ENCODE data around the gene OR8J3. TPM values are rescaled to one million over a fixed set of nuclear protein-coding genes. Genes with fewer than 3 reads are reported as not detected.

OR8J3 gene
- polyA plus RNA-seq, 1 of the 3 experiments (the other 2 are of a cell fraction), result not detected

DNA sequence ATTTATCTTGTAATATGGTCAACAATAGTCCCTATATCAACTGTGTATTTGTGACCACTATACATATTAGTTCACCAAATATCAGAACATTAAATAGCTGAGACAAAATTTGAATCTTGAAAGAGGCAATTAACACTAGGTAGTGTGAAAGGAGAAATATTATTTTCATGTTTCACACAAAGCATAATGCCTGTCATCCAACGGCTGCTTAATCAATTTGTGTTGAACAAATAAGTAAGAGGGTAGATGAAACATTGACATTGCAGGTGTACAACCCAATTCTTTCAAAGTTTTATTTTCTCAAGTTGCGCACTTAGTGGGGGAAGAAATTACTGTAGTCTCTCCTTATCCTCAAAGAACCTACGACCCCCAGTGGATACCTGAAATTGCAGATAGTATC, 50.3 kb downstream of the OR8J3 start:
- Histone ChIP-seq H3K4me2 (no peak overlapping the region), H3K79me2 (ENCODE audit: insufficient read depth) (no peaks in the 10 kb centered on the region), H3K4me1 (ENCODE audit: control insufficient read depth in 1 of 2, insufficient read depth in 2 of 2, low read depth in 1 of 2, low read length in 1 of 2) (no peaks in the 10 kb centered on the region), H3K4me3 (ENCODE audit: low read depth in 2 of 2, low read length in 1 of 2) (no peak overlapping the region; a peak in 1 of 4 replicates), H3F3A (replicated peaks; ENCODE audit: insufficient read depth) (no peaks in the 10 kb centered on the region), H3K36me3 (replicated peaks in 1 of 2; ENCODE audit: control insufficient read depth in 1 of 2, insufficient read depth in 2 of 2, low read length in 1 of 2) (no peaks in the 10 kb centered on the region), H4K20me1 (ENCODE audit: insufficient read depth) (no peaks in the 10 kb centered on the region), H3K27me3 (ENCODE audit: insufficient read depth) (no peaks in the 10 kb centered on the region), H3K9me3 (no peaks in the 10 kb centered on the region), H2AFZ (ENCODE audit: low read depth) (no peak overlapping the region), H3K9ac (no peak overlapping the region), H3K27ac (ENCODE audit: low read depth in 2 of 2, low read length in 1 of 2) (no peak overlapping the region), H3K9me2 (no peaks in the 10 kb centered on the region)
- no peak for DNase-seq
- POLR2A ChIA-PET, result no interaction called here
- TF ChIP-seq RXRA (IDR thresholded peaks at IDR 0.05; ENCODE audit: borderline replicate concordance, low read depth), result no peak
- TF ChIP-seq TAF1 (IDR thresholded peaks at IDR 0.05; ENCODE audit: borderline replicate concordance, low read depth, low read length), result no peak
- no peak for TF ChIP-seq FOXJ3 (CRISPR knock-in tag; IDR thresholded peaks at IDR 0.05)
- TF ChIP-seq RFX5 (IDR thresholded peaks at IDR 0.05; ENCODE audit: low read length), result no peak
- TF ChIP-seq FOXM1 (IDR thresholded peaks at IDR 0.05; ENCODE audit: low read depth), result no peak
- no peak for TF ChIP-seq GATA2 (CRISPR knock-in tag; IDR thresholded peaks at IDR 0.05)
- TF ChIP-seq EZH2phosphoT487 (IDR thresholded peaks at IDR 0.05; ENCODE audit: borderline replicate concordance, low read depth), result no peak
- no peak for TF ChIP-seq PBX3 (IDR thresholded peaks at IDR 0.05)
- TF ChIP-seq RCOR1 (IDR thresholded peaks at IDR 0.05; ENCODE audit: low read length), result no peak
- no peak for TF ChIP-seq CHD2 (IDR thresholded peaks at IDR 0.05; ENCODE audit: low read length, partially characterized antibody)
- TF ChIP-seq MAX (IDR thresholded peaks at IDR 0.05; ENCODE audit: low read depth), result no peak
- no peak for TF ChIP-seq TCF12 (IDR thresholded peaks at IDR 0.05)
- TF ChIP-seq REST (IDR thresholded peaks at IDR 0.05; ENCODE audit: low read depth, low read length), result no peak
- TF ChIP-seq POLR2AphosphoS5 (IDR thresholded peaks at IDR 0.05; ENCODE audit: low read depth, low read length), result no peak
- TF ChIP-seq, protein P1, sequence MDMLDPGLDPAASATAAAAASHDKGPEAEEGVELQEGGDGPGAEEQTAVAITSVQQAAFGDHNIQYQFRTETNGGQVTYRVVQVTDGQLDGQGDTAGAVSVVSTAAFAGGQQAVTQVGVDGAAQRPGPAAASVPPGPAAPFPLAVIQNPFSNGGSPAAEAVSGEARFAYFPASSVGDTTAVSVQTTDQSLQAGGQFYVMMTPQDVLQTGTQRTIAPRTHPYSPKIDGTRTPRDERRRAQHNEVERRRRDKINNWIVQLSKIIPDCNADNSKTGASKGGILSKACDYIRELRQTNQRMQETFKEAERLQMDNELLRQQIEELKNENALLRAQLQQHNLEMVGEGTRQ (IDR thresholded peaks at IDR 0.05; ENCODE audit: borderline replicate concordance, low read depth, low read length), result no peak
- TF ChIP-seq SIN3A (IDR thresholded peaks at IDR 0.05; ENCODE audit: borderline replicate concordance, low read depth, low read length), result no peak
- WGBS (ENCODE audit: low lambda C conversion rate), result 12% methylated on average over 3 of the region's 3 CpGs
- CTCF ChIA-PET, result no interaction called here

Small RNA genes within 50 kb of the gene (small RNA-seq; reads per million reads assigned to genes)
- 0 reads per million in 7 experiments for gene OR8I4P

Other genes starting within 250 kb of the OR8J3 start
- not detected in 2 replicates for gene OR5W2, start 225.6 kb downstream of the OR8J3 start, polyA plus RNA-seq (2012; rRNA removed)
- not detected in 2 replicates for gene OR5I1, start 203.8 kb downstream of the OR8J3 start, polyA plus RNA-seq (2012; rRNA removed)
- not detected in 2 replicates for gene OR10AG1, start 170.3 kb downstream of the OR8J3 start, polyA plus RNA-seq (2012; rRNA removed)
- not detected in 2 replicates for gene OR5F1, start 145.6 kb downstream of the OR8J3 start, polyA plus RNA-seq (2012; rRNA removed)
- not detected in 2 replicates for gene OR5AS1, start 112.5 kb downstream of the OR8J3 start, polyA plus RNA-seq (2012; rRNA removed)
- gene OR8I2, start 46.9 kb downstream of the OR8J3 start, polyA plus RNA-seq (2012; rRNA removed), result not detected in 2 replicates
- gene OR8H2, start 36.5 kb downstream of the OR8J3 start, polyA plus RNA-seq (2012; rRNA removed), result not detected in 2 replicates
- gene OR8H3, start 17.8 kb downstream of the OR8J3 start, polyA plus RNA-seq (2012; rRNA removed), result not detected in 2 replicates
- gene OR8K5, start 20.1 kb upstream of the OR8J3 start, polyA plus RNA-seq (2012; rRNA removed), result not detected in 2 replicates
- not detected in 2 replicates for gene OR5J2, start 36.4 kb upstream of the OR8J3 start, polyA plus RNA-seq (2012; rRNA removed)
- gene OR5T2, start 94.1 kb upstream of the OR8J3 start, polyA plus RNA-seq (2012; rRNA removed), result not detected in 2 replicates
- not detected in 2 replicates for gene OR5T3, start 112.1 kb upstream of the OR8J3 start, polyA plus RNA-seq (2012; rRNA removed)
- not detected in 2 replicates for gene OR5T1, start 134.0 kb upstream of the OR8J3 start, polyA plus RNA-seq (2012; rRNA removed)
- gene OR8H1, start 152.1 kb upstream of the OR8J3 start, polyA plus RNA-seq (2012; rRNA removed), result not detected in 2 replicates
- not detected in 2 replicates for gene OR8K3, start 174.9 kb upstream of the OR8J3 start, polyA plus RNA-seq (2012; rRNA removed)
- gene OR8K1, start 205.8 kb upstream of the OR8J3 start, polyA plus RNA-seq (2012; rRNA removed), result not detected in 2 replicates
- gene OR8J1, start 214.1 kb upstream of the OR8J3 start, polyA plus RNA-seq (2012; rRNA removed), result not detected in 2 replicates
- not detected in 2 replicates for gene OR8U1, start 235.4 kb upstream of the OR8J3 start, polyA plus RNA-seq (2012; rRNA removed)

Data from SK-N-SH (cell line).